Stimulated activated CD4-positive, alpha-beta T cell treated with anti-CD3 and anti-CD28 coated beads, Interleukin-12 subunit alpha, Interleukin-12 subunit beta, amount 100 ng/mL, for 48 hours (primary cell): Measurements from ENCODE around the gene TOMM5.

ENCODE experiments used
- DNase-seq, 3 donors: peaks; one replicate each; pipeline ENCODE4 v3.0.0-alpha.2; 2020; ENCODE audit warnings: low read depth in 2 of 3, low spot score in 1 of 3

TOMM5 gene

DNA sequence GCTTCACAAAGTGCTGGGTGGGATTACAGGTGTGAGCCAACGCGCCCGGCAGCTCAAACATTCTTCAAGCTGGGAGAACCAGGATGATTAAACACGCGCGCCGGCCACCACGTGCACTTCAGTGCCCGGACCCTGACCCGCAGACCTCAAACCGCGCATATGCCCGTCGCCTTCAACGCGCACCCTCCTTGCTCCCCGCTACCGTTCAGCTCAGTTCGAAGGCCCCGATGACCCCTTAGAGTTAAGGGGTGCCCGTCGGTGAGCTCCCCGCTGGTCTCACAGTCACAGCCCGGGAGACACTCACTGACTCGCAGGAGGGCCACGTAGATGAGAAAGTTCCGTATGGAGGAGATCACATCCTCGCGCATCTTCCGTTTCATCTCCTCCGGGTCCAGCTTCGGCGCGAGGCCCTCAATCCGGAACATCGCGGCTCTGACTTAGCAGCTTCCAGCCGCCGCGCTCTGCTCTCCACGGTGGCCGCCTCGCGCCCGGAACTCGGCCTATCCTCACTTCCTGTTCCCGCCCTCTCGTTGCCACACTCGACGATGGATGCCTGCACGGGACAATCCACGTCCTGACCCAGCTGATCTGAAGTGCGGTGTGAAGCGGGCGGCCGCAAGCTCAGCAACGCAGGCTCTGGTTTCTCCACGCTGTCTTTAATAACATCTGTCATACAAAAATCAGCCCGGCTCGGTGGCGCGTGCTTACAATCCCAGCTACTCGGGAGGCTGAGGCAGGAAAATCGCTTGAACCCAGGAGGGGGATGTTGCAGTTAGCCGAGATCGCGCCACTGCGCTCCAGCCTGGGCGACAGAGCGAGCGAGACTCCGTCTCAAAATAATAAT lies at the start of gene TOMM5:
TSS of gene TOMM5 (minus strand) at position 490 of the 844 bp plus-strand sequence. CDS start at position 425, 65 bp downstream.
- DNase-seq: peak; percentile 87 to 89 (median 87)

DNA sequence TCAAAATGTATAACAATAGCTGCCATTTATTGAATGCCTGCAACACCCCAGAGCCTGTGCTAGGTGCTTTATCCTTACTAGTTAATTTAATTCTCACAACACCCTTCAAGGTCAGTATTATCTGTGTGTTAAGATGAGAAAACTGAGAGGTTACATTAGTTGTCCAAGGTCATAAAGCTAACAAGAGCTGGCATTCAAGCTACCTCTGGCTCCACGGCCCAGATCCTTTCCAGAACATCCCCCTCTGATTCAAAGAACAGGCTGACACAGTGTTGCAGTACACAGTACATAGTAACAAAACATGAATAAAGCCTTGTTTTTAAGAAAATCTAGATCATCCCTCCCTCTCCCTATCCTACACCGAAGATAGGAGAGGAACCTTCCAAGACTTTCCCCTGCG lies 48.9 kb upstream of the TOMM5 start:
- no peak for DNase-seq

DNA sequence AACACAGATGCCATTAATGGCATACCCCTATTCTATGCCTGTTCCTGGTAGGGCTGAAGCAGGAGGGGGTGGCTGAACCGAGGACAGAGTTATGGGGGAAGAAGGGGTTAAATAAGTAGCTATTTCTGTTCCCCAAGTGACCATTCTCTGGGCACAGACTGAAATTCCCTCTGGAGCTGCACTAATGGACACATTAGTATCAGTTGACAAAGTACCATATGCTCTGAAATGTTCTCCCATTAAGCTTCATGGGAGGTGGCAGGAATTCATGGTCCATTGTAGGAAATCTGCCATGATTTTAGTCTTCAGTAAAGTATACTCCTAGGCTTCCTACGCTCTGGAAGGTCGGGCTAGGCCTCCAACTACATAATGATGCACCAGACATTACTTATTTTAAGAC lies 47.8 kb upstream of the TOMM5 start:
- no peak for DNase-seq

DNA sequence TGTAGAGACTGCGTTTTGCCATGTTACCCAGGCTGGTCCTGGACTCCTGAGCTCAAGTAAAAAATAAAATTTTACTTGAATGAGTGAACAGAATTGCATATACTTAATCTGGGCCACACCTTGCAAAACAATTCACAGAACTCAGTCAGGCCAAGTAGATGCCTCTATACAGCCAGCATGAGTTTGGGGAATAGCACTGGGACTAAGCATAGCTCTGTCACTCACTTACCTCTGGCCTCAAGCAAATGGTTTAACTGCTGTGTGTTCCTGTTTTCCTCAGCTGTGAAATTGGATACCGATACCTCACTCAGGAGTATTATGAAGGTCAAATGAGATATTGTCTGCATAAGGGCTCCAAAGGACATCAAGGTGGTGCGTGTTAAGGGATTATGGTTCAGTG lies 47.4 kb upstream of the TOMM5 start:
- no peak for DNase-seq

DNA sequence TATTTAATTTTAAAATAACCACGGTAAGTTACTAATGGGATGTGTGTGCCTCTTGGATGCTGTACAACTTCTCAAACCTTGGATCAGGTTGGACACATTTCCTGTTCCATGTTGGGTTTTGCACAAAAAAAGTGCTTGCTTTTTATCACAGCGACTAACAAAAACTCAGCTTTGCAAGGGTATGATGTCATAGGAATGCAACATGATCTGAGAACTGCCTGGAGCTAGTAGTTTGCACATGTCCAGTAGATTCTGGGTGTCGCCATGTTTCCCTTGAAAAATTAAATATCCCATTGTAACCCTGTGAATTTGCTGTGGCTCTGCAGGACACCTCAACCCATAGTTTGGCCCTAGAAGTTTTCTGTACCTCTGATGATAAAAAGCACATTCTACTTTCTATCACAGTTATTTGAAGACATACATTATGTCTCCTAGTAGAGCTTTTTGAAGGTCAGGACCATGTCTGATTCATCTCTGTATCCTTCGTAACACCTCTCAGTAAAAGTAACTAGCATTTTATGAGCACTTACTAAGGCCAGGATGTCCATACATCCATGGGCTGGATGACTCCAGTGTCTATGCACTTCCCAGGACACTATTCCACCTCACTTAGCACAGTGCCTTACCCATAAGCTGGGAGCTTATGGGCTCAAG lies 46.8 kb upstream of the TOMM5 start:
- no peak for DNase-seq

DNA sequence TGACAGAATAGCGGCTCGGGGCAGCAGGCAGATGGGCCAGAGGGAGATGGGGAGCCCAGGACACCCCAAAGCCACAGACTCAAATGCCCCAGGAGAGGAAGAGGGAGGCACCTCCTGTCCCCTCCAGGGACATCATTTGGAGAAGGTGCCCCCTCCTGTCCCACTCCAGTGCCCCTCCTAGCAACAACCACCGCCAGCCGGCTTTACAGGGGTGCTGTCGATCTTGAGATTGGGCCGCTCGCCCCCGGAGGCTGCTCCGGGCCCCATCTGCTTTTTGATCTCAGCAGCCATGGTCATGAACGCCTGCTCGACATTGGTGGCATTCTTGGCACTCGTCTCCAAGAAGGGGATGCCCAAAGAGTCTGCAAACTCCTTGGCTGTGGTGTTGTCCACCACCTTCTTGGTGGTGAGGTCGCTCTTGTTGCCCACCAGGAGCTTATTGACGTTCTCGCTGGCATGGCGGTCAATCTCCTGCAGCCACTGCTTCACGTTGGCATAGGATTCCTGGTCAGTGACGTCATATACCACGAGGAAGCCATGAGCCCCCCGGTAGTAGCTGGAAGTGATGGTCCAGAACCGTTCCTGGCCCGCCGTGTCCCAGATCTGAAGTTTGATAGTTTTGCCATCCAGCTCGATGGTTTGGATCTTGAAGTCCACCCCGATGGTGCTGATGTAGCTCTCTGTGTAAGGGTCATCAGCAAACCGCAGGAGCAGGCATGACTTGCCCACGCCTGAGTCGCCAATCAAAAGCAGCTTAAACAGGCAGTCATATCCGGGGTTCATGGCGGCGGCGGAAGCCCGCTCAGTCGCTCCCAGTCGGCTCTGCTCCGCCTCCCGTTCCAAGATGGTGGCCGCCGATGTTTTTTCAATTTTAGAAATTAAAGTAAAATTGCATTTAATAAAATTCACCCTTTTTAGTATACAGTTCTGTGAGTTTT lies 44.4 kb upstream of the TOMM5 start:
- no peak for DNase-seq

DNA sequence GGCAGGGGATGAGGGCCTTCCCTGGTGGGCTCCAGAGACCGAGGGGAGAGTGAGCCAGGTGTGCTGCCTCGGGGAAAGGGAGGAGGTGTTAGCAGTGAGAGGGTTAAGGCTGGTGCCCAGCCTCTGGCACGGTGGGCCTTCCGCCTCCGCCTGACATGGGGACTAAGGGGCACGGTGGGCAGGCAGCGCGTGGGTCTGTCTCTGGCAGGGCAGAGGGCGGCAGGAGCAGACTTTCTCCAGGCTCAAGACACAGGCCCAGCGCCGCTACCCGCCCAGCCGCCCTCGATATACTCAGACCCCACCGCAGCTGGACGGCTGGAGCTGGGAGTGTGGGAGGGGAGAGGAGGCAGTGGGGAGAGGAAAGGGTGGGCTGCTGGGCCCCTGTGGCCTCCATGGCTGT lies 43.4 kb upstream of the TOMM5 start:
- DNase-seq: no peak

DNA sequence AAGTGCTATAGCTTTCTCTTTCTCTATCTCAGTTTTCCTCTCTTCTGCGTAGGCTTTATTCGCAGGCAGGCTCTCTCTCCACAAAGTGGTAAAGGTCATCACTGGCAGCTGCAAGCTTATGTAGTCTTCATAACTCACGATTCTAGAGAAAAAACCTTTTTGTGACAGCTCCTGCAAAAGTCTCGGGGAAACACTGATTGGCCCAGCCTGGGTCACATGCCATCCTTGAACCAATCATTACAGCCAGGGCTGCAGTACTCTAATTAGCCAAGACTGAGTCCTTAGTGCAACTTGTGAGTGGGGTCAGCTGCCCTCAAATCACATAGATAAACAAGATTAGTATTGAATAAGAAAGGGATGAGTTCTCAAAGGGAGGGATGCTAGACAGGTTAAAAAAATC lies 40.1 kb upstream of the TOMM5 start:
- DNase-seq: no peak

DNA sequence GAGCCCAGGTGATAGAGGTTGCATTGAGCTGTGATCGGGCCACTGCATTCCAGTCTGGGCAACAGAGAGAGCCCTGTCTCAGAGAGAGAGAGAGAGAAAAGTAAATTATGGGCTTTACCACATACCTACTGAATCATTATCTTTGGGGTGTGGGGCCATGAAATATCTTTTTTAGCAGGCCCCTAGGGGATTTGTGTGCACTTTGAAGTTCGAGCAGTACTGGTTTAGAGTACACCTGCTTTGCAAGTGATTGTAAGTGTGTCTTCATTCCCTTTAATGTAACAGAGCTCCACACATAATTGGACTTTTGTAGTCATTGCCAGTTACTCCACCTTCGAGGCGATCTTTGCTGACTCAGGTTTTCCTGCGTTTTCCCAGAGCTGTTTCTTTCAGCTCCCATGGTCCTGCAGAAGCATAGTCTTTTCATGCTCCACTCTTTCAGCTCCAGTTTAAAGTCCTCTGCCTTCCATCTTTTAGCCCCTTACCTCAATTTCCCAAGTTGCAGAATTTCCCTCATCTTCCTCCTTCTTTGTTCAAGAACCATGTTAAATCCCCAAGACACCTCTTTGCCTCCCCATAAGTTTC lies 34.4 kb upstream of the TOMM5 start:
- no peak for DNase-seq

DNA sequence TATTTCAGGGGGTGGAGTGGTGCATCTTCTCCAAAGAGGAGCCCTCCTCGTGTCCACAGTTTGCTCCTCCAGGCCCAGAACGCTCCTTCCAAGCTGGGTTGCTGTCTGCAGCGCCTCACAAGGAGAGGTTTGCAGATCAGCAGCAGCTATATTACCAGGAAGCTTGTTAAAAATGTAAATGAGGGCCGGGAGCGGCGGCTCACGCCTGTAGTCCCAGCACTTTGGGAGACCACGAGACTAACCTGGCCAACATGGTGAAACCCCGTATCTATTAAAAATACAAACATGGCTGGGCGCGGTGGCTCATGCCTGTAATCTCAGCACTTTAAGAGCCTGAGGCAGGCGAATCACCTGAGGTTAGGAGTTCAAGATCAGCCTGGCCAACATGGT lies 33.4 kb upstream of the TOMM5 start:
- DNase-seq: no peak

DNA sequence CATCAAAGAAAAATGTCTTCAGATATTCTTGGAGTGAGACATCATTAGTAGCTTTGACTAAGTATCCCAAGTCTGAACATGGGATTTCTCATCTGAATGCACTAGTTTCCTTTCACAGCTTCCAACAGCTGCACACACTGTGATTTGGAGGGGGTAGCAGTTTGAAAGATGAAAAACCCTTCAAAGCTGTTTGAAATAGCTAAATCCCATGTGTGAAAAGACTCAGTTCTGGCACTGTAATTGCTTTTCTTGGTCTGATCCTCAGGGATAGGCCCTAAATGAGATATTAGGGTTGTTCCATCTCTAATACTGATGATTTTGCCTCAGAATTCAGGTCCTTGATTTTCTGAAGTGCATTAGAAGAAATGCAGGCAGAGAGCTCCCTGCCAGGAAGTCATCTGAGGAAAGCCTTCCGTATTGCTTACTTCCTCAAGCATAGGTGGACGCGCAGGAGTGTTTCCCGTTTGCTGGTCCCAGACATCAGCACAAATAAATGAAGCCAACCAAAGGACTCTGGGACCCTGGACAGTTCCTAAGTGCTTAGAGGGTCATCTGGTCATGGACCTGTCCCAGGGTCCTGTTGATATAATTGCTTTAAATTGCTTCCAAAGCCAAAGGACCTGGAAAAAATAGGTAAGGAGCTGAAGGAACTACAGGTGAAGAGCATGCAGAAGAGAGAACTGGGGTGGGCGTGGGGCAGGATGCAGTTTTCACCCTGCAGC lies 32.8 kb upstream of the TOMM5 start:
- no peak for DNase-seq

DNA sequence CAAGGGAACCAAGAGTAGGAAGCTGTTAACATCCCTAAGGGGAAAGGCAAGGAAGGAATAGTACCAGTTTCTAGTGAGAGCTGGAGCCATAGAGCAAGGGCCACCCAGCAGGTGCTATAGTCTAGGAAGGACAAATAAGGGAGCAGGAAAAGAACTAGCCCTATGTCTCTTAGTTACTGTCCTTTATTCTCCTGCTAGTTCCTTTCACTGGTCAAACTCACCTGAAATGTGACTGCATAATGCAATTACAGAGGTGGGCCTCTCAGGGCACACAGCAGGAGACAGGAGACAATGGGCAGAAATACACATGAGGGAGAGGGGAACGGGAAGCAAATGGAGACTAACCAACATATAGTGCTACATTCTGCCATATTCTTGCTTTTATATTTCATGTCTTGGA lies 31.7 kb upstream of the TOMM5 start:
- no peak for DNase-seq

DNA sequence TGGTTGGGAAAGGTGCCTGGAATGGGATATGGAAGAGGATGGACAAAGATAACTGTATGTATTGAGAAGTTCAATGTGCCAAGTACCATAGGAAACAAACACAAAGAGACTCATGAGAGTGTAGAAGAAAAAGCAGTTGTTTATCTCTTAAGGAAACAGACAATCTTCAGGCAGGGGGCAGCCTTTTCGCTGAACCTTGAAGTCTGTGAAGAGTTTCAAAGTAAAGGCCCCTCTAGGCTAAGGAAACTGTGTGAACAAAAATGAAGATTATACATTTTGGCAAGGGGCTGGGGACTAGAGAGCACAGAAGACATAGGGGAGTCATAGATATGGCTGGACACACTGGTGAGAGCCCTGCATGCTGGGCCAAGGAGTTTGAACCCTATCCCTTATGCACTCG lies 30.9 kb upstream of the TOMM5 start:
- DNase-seq: no peak

DNA sequence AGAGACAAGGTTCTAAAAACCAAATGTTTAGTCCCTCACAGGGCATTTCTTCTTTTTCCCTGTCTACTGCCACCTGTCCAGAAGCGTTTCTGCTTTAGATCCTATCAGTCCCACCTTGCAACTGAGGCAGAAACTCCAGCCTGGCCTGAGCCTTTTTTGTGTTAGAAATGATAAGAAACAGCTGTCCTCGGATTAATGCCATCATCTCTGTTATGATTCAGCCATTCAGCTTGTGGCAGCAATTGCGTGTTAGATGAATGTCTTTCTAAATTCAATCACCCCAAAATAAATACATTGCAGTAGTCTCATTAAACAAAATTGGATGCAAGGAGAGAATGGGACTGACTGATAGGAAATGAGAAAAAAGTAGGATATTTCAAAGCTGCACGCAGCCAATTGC lies 30.1 kb upstream of the TOMM5 start:
- DNase-seq: no peak

DNA sequence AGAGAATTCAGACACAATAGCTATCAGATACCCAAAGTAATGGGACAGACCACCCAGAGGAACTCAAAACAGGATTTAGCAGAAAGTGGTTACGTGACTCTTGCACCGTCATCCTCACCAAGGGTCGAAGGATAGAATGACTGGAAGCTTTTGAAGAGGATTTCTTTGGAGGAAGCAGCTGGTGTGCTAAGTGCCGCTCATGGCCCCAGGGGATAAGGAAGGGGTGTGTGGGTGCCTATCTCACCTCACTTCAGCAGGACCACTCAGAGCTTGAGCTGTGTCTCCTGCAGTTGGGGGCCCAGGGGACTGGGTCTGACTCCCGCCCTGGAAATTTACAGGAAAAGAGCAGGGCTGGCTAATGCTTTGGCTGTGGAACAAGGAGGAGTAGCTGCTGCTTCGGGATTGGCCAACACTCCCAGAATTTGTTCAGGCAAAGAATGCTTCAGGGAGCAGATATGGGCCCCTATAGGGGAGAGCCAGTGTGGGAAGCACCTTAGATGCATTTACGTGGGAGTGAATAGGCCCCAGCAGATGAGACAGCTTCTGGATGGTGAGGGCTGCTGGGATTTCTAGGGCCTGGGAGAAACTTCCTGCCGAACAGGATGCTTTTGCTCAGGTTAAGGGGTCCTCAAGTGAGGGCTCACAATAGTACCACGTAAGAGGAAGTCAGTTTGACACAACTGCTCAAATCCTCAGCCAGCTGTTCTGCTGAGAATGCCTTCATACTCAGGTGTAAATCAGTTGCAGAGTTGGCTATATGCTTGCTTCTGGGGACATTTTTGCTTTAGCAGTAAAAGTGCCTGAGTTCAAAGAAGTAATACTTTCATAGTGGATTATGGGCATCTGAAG lies 29.1 kb upstream of the TOMM5 start:
- no peak for DNase-seq

DNA sequence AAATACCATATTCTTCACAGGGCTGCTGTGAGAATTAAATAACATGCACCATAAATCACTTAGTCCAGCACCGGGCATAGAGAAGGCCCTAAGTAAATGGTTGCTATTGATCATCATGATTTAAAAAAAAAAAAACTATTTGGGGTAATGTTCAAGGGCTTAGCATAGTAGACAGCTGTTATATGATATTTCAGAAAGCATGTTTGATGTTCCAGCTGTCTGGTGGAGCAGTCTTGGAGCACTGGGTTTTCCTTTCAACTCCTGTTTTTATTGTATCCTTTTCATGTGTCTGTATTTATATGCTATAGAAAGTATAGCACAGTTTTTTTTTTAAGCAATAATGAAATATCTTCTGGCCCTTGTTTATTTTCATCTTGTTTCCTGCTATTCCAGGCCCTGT lies 28.0 kb upstream of the TOMM5 start:
- DNase-seq: no peak

DNA sequence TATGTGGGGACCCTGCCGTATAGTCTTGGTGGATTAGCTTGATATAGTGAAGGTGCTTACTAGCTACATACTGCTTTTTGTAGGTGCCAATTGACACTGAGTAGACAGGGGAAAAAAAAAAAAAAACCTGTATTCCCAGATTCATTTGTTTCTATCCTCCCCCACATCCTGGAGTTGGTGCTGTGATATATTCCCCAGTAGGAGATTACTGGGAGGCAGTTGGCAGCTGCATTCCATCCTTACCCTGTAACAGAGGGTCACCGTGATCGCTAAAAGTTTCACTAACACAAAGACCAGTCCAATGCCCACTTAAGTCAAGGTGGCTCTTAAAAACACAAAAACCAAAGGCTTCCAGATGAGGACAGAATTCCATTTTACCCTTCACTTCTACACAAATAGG lies 27.4 kb upstream of the TOMM5 start:
- no peak for DNase-seq

DNA sequence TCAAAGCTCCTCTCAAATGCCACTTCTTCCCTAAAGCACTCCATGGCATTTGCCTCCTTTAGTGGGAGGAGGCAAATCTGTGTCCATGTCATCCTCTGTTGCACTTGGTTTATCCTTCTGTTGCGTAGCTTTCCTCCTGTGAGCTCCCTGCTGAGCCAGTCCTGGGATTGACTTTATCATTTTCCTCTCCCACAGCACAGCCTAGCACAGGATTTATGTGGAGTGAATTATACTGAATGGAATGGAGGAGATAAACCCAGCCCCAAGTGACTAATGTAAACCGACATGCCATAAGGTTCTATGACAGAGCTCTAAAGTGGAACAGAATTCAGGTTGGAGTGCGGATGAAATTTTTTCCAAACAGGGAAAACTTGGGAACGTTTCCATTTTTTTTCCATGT lies 26.4 kb upstream of the TOMM5 start:
- DNase-seq: no peak

DNA sequence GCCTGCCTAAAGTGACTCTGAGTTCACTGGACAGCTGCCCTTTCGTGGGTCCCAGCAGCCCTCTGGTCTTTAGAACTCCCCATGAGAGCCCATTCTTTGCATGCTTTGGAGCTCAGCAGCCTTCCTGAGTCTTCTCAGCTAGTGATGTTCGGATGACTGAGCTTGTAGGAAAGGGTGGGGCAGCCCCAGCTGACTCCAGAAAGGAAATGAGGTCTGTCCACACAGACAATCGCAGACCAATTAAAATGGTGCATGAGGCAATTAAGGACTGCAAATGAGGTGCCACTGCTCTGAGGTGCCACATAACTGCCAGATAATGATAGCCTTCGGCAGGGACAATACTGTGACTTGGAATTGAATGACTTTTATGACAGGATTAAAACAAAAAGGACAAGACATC lies 25.4 kb upstream of the TOMM5 start:
- no peak for DNase-seq

DNA sequence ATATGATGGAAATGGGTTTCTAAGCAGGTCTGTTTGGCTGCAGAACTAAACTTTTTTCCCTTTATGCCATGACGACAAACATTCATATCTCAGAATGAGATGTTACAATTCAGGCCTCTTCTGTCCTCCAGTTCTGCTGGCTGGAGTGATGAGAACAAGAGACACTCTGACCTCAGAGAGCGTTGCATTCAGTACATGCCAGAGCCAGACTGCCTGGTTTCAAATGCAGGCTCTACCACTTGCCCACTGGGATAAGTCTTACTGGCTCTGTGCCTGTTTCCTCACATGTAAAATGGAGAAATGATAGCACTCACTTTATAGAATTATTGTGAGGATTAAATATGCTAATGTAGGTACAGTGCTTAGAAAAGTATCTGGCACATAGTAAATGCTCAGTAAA lies 24.8 kb upstream of the TOMM5 start:
- no peak for DNase-seq
